Ovary (tissue), 9 donors: ENCODE measurements around the gene PPA2. TPM values are rescaled to one million over a fixed set of nuclear protein-coding genes. Genes with fewer than 3 reads are reported as not detected.

Experiments used
- DNase-seq, 5 donors: peaks; one replicate each; pipeline ENCODE4 v3.0.0-alpha.2; 2019 to 2020
- H3K27ac ChIP-seq, 2 donors: fragments of 200-600 bp; one replicate each; pipeline versions ENCODE4 v1.5.1 to v1.8.0; 2019 to 2022
- H3K27me3 ChIP-seq: fragments of 200-600 bp; one replicate; pipeline ENCODE4 v1.8.0; 2022
- H3K36me3 ChIP-seq: fragments of 200-600 bp; sonication (generic); one replicate; pipeline ENCODE4 v1.5.1; 2019
- H3K4me1 ChIP-seq: one replicate; pipeline ENCODE4 v1.8.1; 2013; ENCODE audit warnings: mild to moderate bottlenecking, moderate library complexity; ENCODE audit not compliant: insufficient read depth
- H3K4me3 ChIP-seq: fragments of 200-600 bp; sonication (generic); one replicate; pipeline ENCODE4 v1.5.1; 2017
- H3K9me3 ChIP-seq, 2 donors: fragments of 200-600 bp in 1 of 2; sonication (generic) in 1 of 2; one replicate each; pipeline versions ENCODE4 v1.5.1 to v1.8.1; 2013 to 2019; ENCODE audit warnings: mild to moderate bottlenecking in 1 of 2, moderate library complexity in 1 of 2
- EP300 ChIP-seq: sonication (generic); formaldehyde crosslinking; IDR thresholded peaks from one replicate; pipeline ENCODE4 v1.6.1; 2017; ENCODE audit warnings: antibody characterized with exemption
- POLR2A ChIP-seq: fragments of 450-650 bp; IDR thresholded peaks from one replicate; pipeline ENCODE4 v1.6.1; 2017; ENCODE audit warnings: antibody characterized with exemption, mild to moderate bottlenecking, moderate library complexity
- WGBS, 3 donors: extraction: QIAGEN DNeasy Blood & Tissue Kit in 1 of 3; methylation state at CpG; one replicate each; pipeline versions ENCODE4 v1.1.5 to v1.1.7; 2013 to 2017; 5-methylcytosine and 5-hydroxymethylcytosine counted together
- intact Hi-C, 4 donors: fragments of 100-400 bp; cut with DNase I; formaldehyde crosslinking; loops; one replicate each; pipeline versions ENCODE4 v1.11.0 to v1.15.1; 2022 to 2023
- polyA plus RNA-seq, 2 donors: library from polyadenylated mRNA; stranded (reverse); fragments of 200-250 nt in 1 of 2; fragments of 350-450 nt in 1 of 2; fragmentation: Illumina TruSeq in 1 of 2; extraction: RNeasy Lipid Tissue Mini Kit (QIAGEN cat#74804) in 1 of 2; gene quantifications; one replicate each; pipeline ENCODE4 v1.2.3, GENCODE V29; 2013 to 2014
- total RNA-seq, 7 donors: library from RNA; depleted of rRNA in 2 of 7; stranded (reverse); fragments of >200 nt in 2 of 7; fragmentation: NEBNext Ultra II Directional in 3 of 7; extraction: Animal tissue kit (Norgen Biotek cat#: 25700) in 3 of 7; gene quantifications; one replicate each; pipeline versions ENCODE4 v1.1.0 to v1.2.4, GENCODE V29; 2016 to 2023
- TF ChIP-seq, protein P1 (sequence below), 3 donors: fragments of 450-650 bp in 2 of 3; fragments of 200-600 bp in 1 of 3; IDR thresholded peaks; one replicate each; pipeline versions ENCODE4 v1.5.1 to v1.8.0; 2016 to 2022; ENCODE audit warnings: antibody characterized with exemption in 3 of 3, mild to moderate bottlenecking in 1 of 3
- donor health status: DM: no; HTN: no; CAD: no; lungs with moderate emphysema.
- donor health status: DM: no; HTN: no; CAD: no.
- donor health status: Bipolar disorder and iron deficiency.
- donor health status: DM: yes; HTN: yes; CAD: no.
- donor health status: DM: no; HTN: no; CAD: no.
- donor health status: DM: yes; HTN: yes; CAD: no.

The PPA2 gene
- total and polyA plus RNA-seq, 9 donors: 43.8 to 127 (median 65.6) TPM

DNA sequence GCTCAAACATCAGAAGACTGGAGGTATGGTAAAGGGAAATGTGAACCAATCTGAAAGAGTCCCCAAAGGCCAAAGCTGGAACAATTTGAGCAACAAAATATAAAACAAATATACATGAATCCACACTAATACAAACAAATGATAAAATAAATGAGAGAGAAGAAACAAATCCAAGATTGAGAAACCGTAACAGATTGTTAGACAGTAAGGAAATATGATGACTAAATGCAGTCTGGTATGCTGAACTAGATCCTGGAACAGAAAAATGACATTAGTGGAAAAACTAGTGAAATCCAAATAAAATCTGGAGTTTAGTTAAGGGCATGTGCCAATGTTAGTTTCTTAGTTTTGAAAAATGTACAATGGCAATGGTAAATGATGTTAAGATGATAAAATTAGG is 15.9 kb downstream of the PPA2 start:
- intact Hi-C loops: no loop called here
- no peaks in the 10 kb centered on the region for H3K27me3 ChIP-seq
- no peak for TF ChIP-seq POLR2A
- TF ChIP-seq, protein P1, sequence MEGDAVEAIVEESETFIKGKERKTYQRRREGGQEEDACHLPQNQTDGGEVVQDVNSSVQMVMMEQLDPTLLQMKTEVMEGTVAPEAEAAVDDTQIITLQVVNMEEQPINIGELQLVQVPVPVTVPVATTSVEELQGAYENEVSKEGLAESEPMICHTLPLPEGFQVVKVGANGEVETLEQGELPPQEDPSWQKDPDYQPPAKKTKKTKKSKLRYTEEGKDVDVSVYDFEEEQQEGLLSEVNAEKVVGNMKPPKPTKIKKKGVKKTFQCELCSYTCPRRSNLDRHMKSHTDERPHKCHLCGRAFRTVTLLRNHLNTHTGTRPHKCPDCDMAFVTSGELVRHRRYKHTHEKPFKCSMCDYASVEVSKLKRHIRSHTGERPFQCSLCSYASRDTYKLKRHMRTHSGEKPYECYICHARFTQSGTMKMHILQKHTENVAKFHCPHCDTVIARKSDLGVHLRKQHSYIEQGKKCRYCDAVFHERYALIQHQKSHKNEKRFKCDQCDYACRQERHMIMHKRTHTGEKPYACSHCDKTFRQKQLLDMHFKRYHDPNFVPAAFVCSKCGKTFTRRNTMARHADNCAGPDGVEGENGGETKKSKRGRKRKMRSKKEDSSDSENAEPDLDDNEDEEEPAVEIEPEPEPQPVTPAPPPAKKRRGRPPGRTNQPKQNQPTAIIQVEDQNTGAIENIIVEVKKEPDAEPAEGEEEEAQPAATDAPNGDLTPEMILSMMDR (IDR thresholded peaks at IDR 0.05): no peak
- no peak for TF ChIP-seq EP300
- no peak overlapping the region for H3K27ac ChIP-seq
- H3K4me3 ChIP-seq: no peak overlapping the region
- no peaks in the 10 kb centered on the region for H3K4me1 ChIP-seq
- WGBS, 3 donors: 72 to 84% (median 79%) methylated on average over 1 of the region's 1 CpG
- no peak for DNase-seq
- no peaks in the 10 kb centered on the region for H3K36me3 ChIP-seq
- H3K9me3 ChIP-seq: no peaks in the 10 kb centered on the region

DNA sequence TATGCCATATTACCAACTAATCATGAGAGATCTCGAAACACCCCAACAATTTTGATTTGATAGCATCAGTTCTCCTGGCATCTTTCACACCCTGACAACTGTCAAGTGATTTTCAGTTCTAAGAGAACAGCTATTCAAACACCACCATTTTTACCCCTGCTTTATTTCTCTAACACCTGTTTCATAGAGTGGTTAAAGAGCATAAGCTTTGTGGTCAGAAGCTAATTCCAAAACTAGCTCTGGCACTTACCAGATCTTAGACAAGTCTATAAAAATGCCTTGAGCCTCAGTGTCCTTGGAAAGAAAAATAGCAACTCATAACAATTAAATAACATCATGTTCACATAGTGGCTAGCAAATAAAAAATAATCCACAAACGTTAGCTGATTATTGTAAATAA is 17.9 kb downstream of the PPA2 start:
- DNase-seq: no peak
- WGBS, 3 donors: 52 to 70% (median 61%) methylated on average over 2 of the region's 2 CpGs
- H3K27ac ChIP-seq: no peak overlapping the region
- no peaks in the 10 kb centered on the region for H3K4me1 ChIP-seq
- no peaks in the 10 kb centered on the region for H3K27me3 ChIP-seq
- H3K4me3 ChIP-seq: no peak overlapping the region
- intact Hi-C loops: no loop called here
- TF ChIP-seq, protein P1 (IDR thresholded peaks at IDR 0.05): no peak
- TF ChIP-seq POLR2A (no peak), EP300 (no peak)
- H3K9me3 ChIP-seq: no peaks in the 10 kb centered on the region
- no peaks in the 10 kb centered on the region for H3K36me3 ChIP-seq

DNA sequence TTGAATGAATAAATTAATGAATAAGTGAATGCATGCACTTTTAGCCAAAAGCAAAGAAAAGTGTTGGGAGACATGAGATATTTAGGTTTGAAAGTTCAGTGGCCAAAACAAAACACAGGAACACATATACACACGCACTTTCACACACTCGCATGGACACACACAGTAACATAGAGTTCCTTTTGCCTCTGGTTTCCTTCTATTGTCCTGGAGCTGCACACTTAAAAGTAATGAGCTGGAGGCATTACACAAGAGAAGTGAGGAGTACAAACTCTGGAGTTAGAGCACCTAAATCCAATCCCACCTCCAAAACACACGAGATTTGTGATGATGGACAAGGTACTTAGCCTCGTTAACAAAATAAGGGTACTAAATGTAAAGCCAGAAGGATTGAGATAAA is 18.7 kb downstream of the PPA2 start:
- no peaks in the 10 kb centered on the region for H3K4me1 ChIP-seq
- intact Hi-C loops: no loop called here
- H3K4me3 ChIP-seq: no peak overlapping the region
- H3K9me3 ChIP-seq: no peaks in the 10 kb centered on the region
- no peak for DNase-seq
- TF ChIP-seq POLR2A: no peak
- TF ChIP-seq, protein P1 (IDR thresholded peaks at IDR 0.05): no peak
- no peak for TF ChIP-seq EP300
- H3K27ac ChIP-seq: no peak overlapping the region
- no peaks in the 10 kb centered on the region for H3K27me3 ChIP-seq
- WGBS, 3 donors: 87 to 93% (median 91%) methylated on average over 4 of the region's 4 CpGs
- H3K36me3 ChIP-seq: no peaks in the 10 kb centered on the region

DNA sequence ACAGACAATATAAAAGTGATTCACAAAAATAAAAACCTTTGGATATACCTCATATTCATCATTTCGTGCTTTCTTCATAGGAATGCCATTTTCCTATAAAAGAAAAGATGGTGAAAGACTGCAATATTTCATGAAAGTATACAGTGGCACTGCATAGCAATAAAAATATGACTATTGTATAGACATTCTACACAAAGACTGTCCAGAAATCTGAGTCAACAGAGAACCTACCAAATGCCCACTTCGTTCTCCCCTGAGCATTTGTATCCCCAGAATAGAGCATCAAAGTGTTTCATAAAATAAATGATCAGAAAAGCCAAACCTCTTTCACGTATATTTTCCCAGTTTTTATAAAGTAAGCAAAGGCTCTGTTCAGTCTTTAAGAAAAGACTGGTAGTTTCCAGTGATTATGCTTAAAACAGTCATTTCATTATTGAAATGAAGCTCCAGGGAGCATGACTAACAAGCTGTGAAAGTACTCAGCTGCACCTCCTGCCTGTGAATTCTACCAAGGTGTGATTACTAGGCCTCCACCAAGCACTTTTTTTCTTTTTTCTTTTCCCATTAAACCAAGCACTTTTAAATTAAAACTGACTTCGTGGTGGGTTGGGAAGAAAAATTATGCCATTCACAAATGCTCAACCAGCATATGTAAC is 20.2 kb downstream of the PPA2 start:
- no peaks in the 10 kb centered on the region for H3K36me3 ChIP-seq
- TF ChIP-seq, protein P1 (IDR thresholded peaks at IDR 0.05): no peak
- TF ChIP-seq EP300 (no peak), POLR2A (no peak)
- H3K9me3 ChIP-seq: no peaks in the 10 kb centered on the region
- no peak overlapping the region for H3K4me3 ChIP-seq
- H3K4me1 ChIP-seq: no peaks in the 10 kb centered on the region
- intact Hi-C loops: no loop called here
- no peak overlapping the region for H3K27ac ChIP-seq
- 85 to 86% (median 85%) methylated on average over 4 of the region's 4 CpGs for WGBS, 3 donors
- H3K27me3 ChIP-seq: no peaks in the 10 kb centered on the region
- no peak for DNase-seq
